ENCODE results near the gene JPT1. TPM values are rescaled to one million over a fixed set of nuclear protein-coding genes. Genes with fewer than 3 reads are reported as not detected.

JPT1 gene
- total and polyA plus RNA-seq, 8 donors = 7.5 to 33.1 (median 17.5) TPM

GRCh38 chr17:75131278-75132017 lies 22.9 kb downstream of the JPT1 start, which contains the start of gene NT5C:
Gene NT5C, minus strand, starts transcription at chr17:75131742. Its CDS starts 35 bp downstream, at chr17:75131707.
- H3K4me1 ChIP-seq = peaks cover 0 to 6% (median 0%) of the 10 kb centered on the region in 3 donors
- H3K27ac ChIP-seq = peak within 1 kb of the TSS; percentile 75 to 83 (median 81)
- DNase-seq (peak; percentile 75 to 91 (median 78)), FAIRE-seq (no peak), ATAC-seq (peak; percentile 90 to 94 (median 92))
- intact Hi-C loops (cut with DNase I) = no loop called here
- H3K9me3 ChIP-seq = no peaks in the 10 kb centered on the region
- H3K36me3 ChIP-seq = no peaks in the 10 kb centered on the region
- WGBS, 2 donors = 0 to 1% methylated on average over 53 to 82 of the region's 82 CpGs
- peak within 1 kb of the TSS; percentile 43 to 98 (median 91) for H3K4me3 ChIP-seq
- no peaks in the 10 kb centered on the region for H3K27me3 ChIP-seq
- peak; percentile 21 to 50 (median 40) for TF ChIP-seq CTCF (IDR thresholded peaks at IDR 0.05)

GRCh38 chr17:75130632-75131277 lies 23.6 kb downstream of the JPT1 start:
- ATAC-seq (peak; percentile 59 to 76 (median 74)), DNase-seq (peak in 5 of 6 donors; percentile 34 to 70 (median 45)), FAIRE-seq (no peak)
- H3K36me3 ChIP-seq = no peaks in the 10 kb centered on the region
- H3K9me3 ChIP-seq = no peaks in the 10 kb centered on the region
- no peaks in the 10 kb centered on the region for H3K27me3 ChIP-seq
- intact Hi-C loops (cut with DNase I) = no loop called here
- peak overlapping the region; percentile 43 to 98 (median 91) for H3K4me3 ChIP-seq
- peaks cover 0 to 6% (median 0%) of the 10 kb centered on the region in 3 donors for H3K4me1 ChIP-seq
- peak overlapping the region; percentile 75 to 83 (median 81) for H3K27ac ChIP-seq
- peak in 3 of 4 donors; percentile 8 to 22 (median 20) for TF ChIP-seq CTCF (IDR thresholded peaks at IDR 0.05)
- 9 to 11% methylated on average over 29 of the region's 29 CpGs for WGBS, 2 donors

- DNase-seq = no peak
- Histone ChIP-seq H3K36me3 (no peaks in the 10 kb centered on the region), H3K9me3 (no peaks in the 10 kb centered on the region), H3K4me3 (peak overlapping the region in 2 of 4 donors; percentile 93 to 98), H3K27ac (peak overlapping the region in 1 of 4 donors; percentile 81), H3K4me1 (peaks cover 0 to 6% (median 0%) of the 10 kb centered on the region in 3 donors), H3K27me3 (no peaks in the 10 kb centered on the region)
- intact Hi-C loops (cut with DNase I) = no loop called here
- ATAC-seq = no peak
- FAIRE-seq = no peak
- 73 to 74% methylated on average over 24 of the region's 24 CpGs for WGBS, 2 donors
- TF ChIP-seq CTCF (IDR thresholded peaks at IDR 0.05) = no peak
Observed at GRCh38 chr17:75130059-75130631, 24.2 kb downstream of the JPT1 start.

- ATAC-seq = no peak
- Histone ChIP-seq H3K4me1 (peaks cover 0 to 6% (median 0%) of the 10 kb centered on the region in 3 donors), H3K27ac (no peak overlapping the region), H3K9me3 (no peaks in the 10 kb centered on the region), H3K36me3 (no peaks in the 10 kb centered on the region), H3K27me3 (no peaks in the 10 kb centered on the region), H3K4me3 (no peak overlapping the region)
- WGBS, 2 donors = 83 to 86% methylated on average over 9 of the region's 9 CpGs
- TF ChIP-seq CTCF (IDR thresholded peaks at IDR 0.05) = no peak
- no peak for DNase-seq
- no peak for FAIRE-seq
- intact Hi-C loops (cut with DNase I) = loop anchor here in 1 of 3 donors (10.0 kb wide), 1 partner anchor 45 kb away; no protein-coding TSS in a partner anchor
Observed at GRCh38 chr17:75129576-75129975, 24.7 kb downstream of the JPT1 start.

Data from pancreas (tissue), 10 donors.